Measurements from ENCODE around the gene SARS2.
"Not testable (repeated sequence)": the region's sequence is repeated elsewhere in the genome, so short reads cannot be mapped to it uniquely, and the experiment has no call there.

SARS2 gene

DNA sequence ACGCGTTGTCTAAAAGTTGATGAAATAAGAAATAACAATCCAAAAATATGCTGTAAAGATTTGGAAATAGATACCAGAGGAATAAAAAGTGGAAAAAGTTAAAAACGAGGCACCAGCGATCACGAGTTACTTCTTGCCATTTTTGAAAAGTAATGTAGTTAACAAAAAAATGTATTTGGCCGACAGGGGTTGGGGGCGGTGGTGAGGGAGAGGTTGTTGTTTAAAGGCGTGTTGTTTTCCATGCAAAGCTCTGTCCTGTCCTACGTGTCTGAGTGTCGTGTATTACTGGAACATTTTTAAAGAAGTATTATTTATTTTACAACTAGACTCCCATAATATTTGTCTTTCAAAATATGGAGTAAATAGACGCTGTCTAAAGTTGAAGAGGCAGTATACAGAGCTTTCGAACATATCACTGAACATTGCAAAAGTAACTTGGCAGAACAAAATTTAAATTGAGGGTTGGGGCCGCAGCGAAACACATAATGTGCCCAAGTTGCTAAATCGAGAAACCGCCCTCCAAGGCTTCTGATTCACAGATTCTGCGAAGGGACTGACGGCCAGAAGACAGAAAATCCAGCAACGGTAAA lies 44.2 kb upstream of the SARS2 start:
- Histone ChIP-seq H3K27me3 (replicated peaks in 2 of 5; ENCODE audit: control insufficient read depth in 4 of 5, insufficient read depth in 5 of 5, low read length in 4 of 5) (peaks cover 0 to 22% (median 7%) of the 10 kb centered on the region in 5 experiments), H3K36me3 (ENCODE audit: control insufficient read depth in 4 of 4, insufficient read depth in 4 of 4, low read length in 3 of 4) (no peaks in the 10 kb centered on the region), H3K4me3 (ENCODE audit: control insufficient read depth in 1 of 7, extremely low read depth in 1 of 7, insufficient read depth in 4 of 7, low read depth in 2 of 7, low read length in 6 of 7) (peak overlapping the region in 2 of 7 experiments; percentile 59), H3K4me1 (ENCODE audit: control extremely low read depth in 1 of 4, control insufficient read depth in 4 of 4, insufficient read depth in 4 of 4, low read length in 3 of 4) (peaks cover 0 to 21% (median 14%) of the 10 kb centered on the region in 4 experiments), H3K27ac (ENCODE audit: insufficient read depth in 1 of 2, low read depth in 1 of 2, low read length in 2 of 2, poor library complexity in 1 of 2, severe bottlenecking in 2 of 2) (no peak overlapping the region), H3K9me3 (ENCODE audit: control extremely low read depth in 1 of 5, control insufficient read depth in 4 of 5, insufficient read depth in 2 of 5, low read depth in 1 of 5, low read length in 4 of 5) (no peaks in the 10 kb centered on the region)
- WGBS (ENCODE audit: insufficient coverage), result 84% methylated on average over 14 of the region's 19 CpGs
- ChIA-PET POLR2A (no interaction called here), CTCF (no interaction called here)
- DNase-seq, result no peak

DNA sequence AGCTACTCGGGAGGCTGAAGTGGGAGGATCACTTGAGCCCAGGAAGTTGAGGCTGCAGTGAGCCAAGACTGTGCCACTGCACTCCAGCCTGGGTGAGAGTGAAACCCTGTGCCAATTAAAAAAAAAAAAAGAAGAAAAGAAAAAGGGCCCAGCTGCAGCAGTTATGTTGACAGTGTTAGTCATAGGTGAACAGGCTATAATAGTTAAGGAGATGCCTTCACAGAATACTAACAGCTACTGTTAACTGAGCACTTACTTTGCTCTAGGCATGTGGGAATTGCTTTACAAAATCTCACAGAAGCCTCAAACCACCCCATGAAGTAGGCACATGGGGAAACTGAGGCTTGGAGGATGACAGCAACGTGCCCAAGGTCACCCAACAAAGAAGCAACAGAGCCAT lies 41.1 kb upstream of the SARS2 start:
- no peak overlapping the region for H3K4me3 ChIP-seq (ENCODE audit: control insufficient read depth in 1 of 7, extremely low read depth in 1 of 7, insufficient read depth in 4 of 7, low read depth in 2 of 7, low read length in 6 of 7)
- H3K27ac ChIP-seq (ENCODE audit: insufficient read depth in 1 of 2, low read depth in 1 of 2, low read length in 2 of 2, poor library complexity in 1 of 2, severe bottlenecking in 2 of 2), result no peak overlapping the region
- H3K4me1 ChIP-seq (ENCODE audit: control extremely low read depth in 1 of 4, control insufficient read depth in 4 of 4, insufficient read depth in 4 of 4, low read length in 3 of 4), result peaks cover 0 to 11% (median 5%) of the 10 kb centered on the region in 4 experiments
- H3K36me3 ChIP-seq (ENCODE audit: control insufficient read depth in 4 of 4, insufficient read depth in 4 of 4, low read length in 3 of 4), result no peaks in the 10 kb centered on the region
- no peak for DNase-seq
- ChIA-PET POLR2A (no interaction called here), CTCF (interaction anchor here (1.3 kb wide), 1 partner anchor 9 kb away, joined by 3 read pairs; no protein-coding TSS in a partner anchor)
- H3K9me3 ChIP-seq (ENCODE audit: control extremely low read depth in 1 of 5, control insufficient read depth in 4 of 5, insufficient read depth in 2 of 5, low read depth in 1 of 5, low read length in 4 of 5), result no peaks in the 10 kb centered on the region
- 100% methylated on average over 1 of the region's 2 CpGs for WGBS (ENCODE audit: insufficient coverage)
- peaks cover 0 to 21% (median 7%) of the 10 kb centered on the region in 5 experiments for H3K27me3 ChIP-seq (replicated peaks in 2 of 5; ENCODE audit: control insufficient read depth in 4 of 5, insufficient read depth in 5 of 5, low read length in 4 of 5)

DNA sequence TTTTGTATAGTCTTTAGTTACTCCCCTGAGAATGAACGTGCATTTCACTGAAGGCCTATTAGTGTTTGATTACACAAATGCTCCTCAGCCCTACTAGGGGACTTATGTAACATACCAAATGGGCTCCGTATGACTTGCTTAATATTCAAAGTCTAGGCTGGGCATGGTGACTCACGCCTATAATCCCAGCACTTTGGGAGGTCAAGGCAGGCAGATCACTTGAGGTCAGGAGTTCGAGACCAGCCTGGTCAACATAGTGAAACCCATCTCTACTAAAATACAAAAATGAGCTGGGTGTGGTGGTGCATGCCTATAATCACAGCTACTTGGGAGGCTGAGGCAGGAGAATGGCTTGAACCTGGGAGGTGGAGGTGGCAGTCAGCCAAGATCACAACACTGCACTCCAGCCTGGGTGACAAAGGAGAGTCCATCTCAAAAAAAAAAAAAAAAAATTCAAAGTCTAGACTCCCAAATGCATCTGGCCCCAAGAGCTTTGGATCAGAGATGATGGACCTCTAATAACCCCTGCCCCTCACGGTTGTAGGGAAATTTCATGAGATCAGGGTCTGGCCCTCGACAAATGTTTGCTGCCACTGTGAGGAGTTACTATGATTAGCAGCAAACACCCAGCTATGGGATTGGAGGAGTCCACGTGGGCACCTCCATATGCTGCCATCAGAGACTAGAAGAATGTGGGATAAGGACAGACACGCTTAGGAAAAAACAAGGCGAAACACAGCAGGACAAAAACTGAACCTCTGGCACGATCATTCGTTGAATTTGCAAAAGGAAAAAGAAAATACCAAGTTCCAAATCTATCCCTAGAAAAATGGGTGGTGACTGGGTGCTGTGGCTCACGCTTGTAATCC lies 40.3 kb upstream of the SARS2 start:
- WGBS (ENCODE audit: insufficient coverage), result 95% methylated on average over 10 of the region's 12 CpGs
- ChIA-PET CTCF (interaction anchor here (0.9 to 1.3 kb wide), 3 partner anchors 8 to 15 kb away, joined by 3 read pairs; no protein-coding TSS in a partner anchor), POLR2A (no interaction called here)
- H3K27ac ChIP-seq (ENCODE audit: insufficient read depth in 1 of 2, low read depth in 1 of 2, low read length in 2 of 2, poor library complexity in 1 of 2, severe bottlenecking in 2 of 2), result no peak overlapping the region
- peaks cover 0 to 15% (median 5%) of the 10 kb centered on the region in 5 experiments for H3K27me3 ChIP-seq (replicated peaks in 2 of 5; ENCODE audit: control insufficient read depth in 4 of 5, insufficient read depth in 5 of 5, low read length in 4 of 5)
- no peaks in the 10 kb centered on the region for H3K36me3 ChIP-seq (ENCODE audit: control insufficient read depth in 4 of 4, insufficient read depth in 4 of 4, low read length in 3 of 4)
- H3K4me3 ChIP-seq (ENCODE audit: control insufficient read depth in 1 of 7, extremely low read depth in 1 of 7, insufficient read depth in 4 of 7, low read depth in 2 of 7, low read length in 6 of 7), result no peak overlapping the region
- no peaks in the 10 kb centered on the region for H3K9me3 ChIP-seq (ENCODE audit: control extremely low read depth in 1 of 5, control insufficient read depth in 4 of 5, insufficient read depth in 2 of 5, low read depth in 1 of 5, low read length in 4 of 5)
- H3K4me1 ChIP-seq (ENCODE audit: control extremely low read depth in 1 of 4, control insufficient read depth in 4 of 4, insufficient read depth in 4 of 4, low read length in 3 of 4), result peaks cover 0 to 9% (median 4%) of the 10 kb centered on the region in 4 experiments
- no peak for DNase-seq

DNA sequence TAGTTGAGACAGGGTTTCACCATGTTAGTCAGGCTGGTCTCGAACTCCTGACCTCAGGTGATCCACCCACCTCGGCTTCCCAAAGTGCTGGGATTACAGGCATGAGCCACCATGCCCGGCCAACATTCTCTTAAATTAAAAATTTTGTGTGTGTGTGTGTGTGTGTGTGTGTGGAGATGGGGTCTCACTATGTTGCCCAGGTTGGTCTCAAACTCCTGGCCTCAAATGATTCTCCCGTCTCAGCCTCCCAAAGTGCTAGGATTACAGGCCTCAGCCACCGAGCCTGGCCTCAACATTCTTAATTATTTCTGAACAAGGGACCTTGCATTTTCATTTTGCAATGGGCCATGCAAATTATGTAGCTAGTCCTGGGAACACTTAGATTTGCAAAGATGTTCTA lies 35.6 kb upstream of the SARS2 start:
- ChIA-PET CTCF (interaction anchor here (0.6 to 1.0 kb wide), 3 partner anchors 10 to 109 kb away, joined by 3 to 4 read pairs (median 3); no protein-coding TSS in a partner anchor), POLR2A (interaction anchor here (0.5 kb wide), 1 partner anchor 131 kb away, joined by 4 read pairs; no protein-coding TSS in a partner anchor)
- not testable (repeated sequence) for H3K4me3 ChIP-seq (ENCODE audit: control insufficient read depth in 1 of 7, extremely low read depth in 1 of 7, insufficient read depth in 4 of 7, low read depth in 2 of 7, low read length in 6 of 7); H3K27ac ChIP-seq (ENCODE audit: insufficient read depth in 1 of 2, low read depth in 1 of 2, low read length in 2 of 2, poor library complexity in 1 of 2, severe bottlenecking in 2 of 2); DNase-seq; H3K4me1 ChIP-seq (ENCODE audit: control extremely low read depth in 1 of 4, control insufficient read depth in 4 of 4, insufficient read depth in 4 of 4, low read length in 3 of 4); H3K27me3 ChIP-seq (replicated peaks in 2 of 5; ENCODE audit: control insufficient read depth in 4 of 5, insufficient read depth in 5 of 5, low read length in 4 of 5); H3K36me3 ChIP-seq (ENCODE audit: control insufficient read depth in 4 of 4, insufficient read depth in 4 of 4, low read length in 3 of 4); H3K9me3 ChIP-seq (ENCODE audit: control extremely low read depth in 1 of 5, control insufficient read depth in 4 of 5, insufficient read depth in 2 of 5, low read depth in 1 of 5, low read length in 4 of 5)
- WGBS (ENCODE audit: insufficient coverage), result 100% methylated on average over 1 of the region's 5 CpGs

DNA sequence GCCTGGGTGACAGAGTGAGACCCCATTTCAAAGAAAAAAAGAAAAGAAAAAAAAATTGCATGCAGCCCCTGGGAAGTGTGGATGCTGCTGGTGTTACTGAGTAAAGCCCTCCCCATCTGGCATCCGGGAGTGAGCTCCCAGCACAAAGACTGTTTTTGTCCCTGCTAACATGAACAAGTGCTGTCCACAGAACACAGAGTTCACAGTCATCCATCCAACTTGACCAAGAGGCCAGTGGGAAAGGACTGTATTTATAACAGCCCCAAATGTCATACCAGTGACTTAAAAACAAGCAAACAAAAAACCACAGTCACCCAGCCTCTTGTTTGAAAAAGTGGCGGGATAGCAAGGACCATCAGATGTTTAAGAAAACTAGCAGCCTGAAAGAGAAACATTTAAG lies 34.2 kb upstream of the SARS2 start:
- H3K36me3 ChIP-seq (ENCODE audit: control insufficient read depth in 4 of 4, insufficient read depth in 4 of 4, low read length in 3 of 4), result no peaks in the 10 kb centered on the region
- no peaks in the 10 kb centered on the region for H3K27me3 ChIP-seq (replicated peaks in 2 of 5; ENCODE audit: control insufficient read depth in 4 of 5, insufficient read depth in 5 of 5, low read length in 4 of 5)
- no peaks in the 10 kb centered on the region for H3K9me3 ChIP-seq (ENCODE audit: control extremely low read depth in 1 of 5, control insufficient read depth in 4 of 5, insufficient read depth in 2 of 5, low read depth in 1 of 5, low read length in 4 of 5)
- peaks cover 0 to 3% (median 0%) of the 10 kb centered on the region in 4 experiments for H3K4me1 ChIP-seq (ENCODE audit: control extremely low read depth in 1 of 4, control insufficient read depth in 4 of 4, insufficient read depth in 4 of 4, low read length in 3 of 4)
- H3K4me3 ChIP-seq (ENCODE audit: control insufficient read depth in 1 of 7, extremely low read depth in 1 of 7, insufficient read depth in 4 of 7, low read depth in 2 of 7, low read length in 6 of 7), result no peak overlapping the region
- H3K27ac ChIP-seq (ENCODE audit: insufficient read depth in 1 of 2, low read depth in 1 of 2, low read length in 2 of 2, poor library complexity in 1 of 2, severe bottlenecking in 2 of 2), result no peak overlapping the region
- POLR2A ChIA-PET, result no interaction called here
- no peak for DNase-seq
- CTCF ChIA-PET, result no interaction called here
- 100% methylated on average over 1 of the region's 2 CpGs for WGBS (ENCODE audit: insufficient coverage)

DNA sequence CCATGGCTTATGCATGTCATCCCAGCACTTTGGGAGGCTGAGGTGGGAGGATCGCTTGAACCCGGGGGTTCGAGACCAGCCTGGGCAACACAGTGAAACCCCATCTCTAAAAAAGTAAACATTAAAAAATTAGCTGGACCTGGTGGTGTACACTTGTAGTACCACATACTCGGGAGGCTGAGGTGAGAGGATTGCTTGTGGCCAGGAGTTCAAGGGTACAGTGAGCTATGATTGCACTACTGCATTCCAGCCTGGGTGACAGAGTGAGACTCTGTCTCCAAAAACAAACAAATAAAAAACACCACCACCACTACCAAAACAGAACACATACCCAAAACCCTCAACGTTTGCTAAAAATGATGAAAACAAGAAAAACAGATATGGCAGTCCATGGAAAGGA lies 29.1 kb upstream of the SARS2 start:
- peaks cover 0 to 3% (median 0%) of the 10 kb centered on the region in 4 experiments for H3K4me1 ChIP-seq (ENCODE audit: control extremely low read depth in 1 of 4, control insufficient read depth in 4 of 4, insufficient read depth in 4 of 4, low read length in 3 of 4)
- H3K36me3 ChIP-seq (ENCODE audit: control insufficient read depth in 4 of 4, insufficient read depth in 4 of 4, low read length in 3 of 4), result no peaks in the 10 kb centered on the region
- H3K4me3 ChIP-seq (ENCODE audit: control insufficient read depth in 1 of 7, extremely low read depth in 1 of 7, insufficient read depth in 4 of 7, low read depth in 2 of 7, low read length in 6 of 7), result no peak overlapping the region
- WGBS (ENCODE audit: insufficient coverage), result 100% methylated on average over 3 of the region's 5 CpGs
- no peaks in the 10 kb centered on the region for H3K9me3 ChIP-seq (ENCODE audit: control extremely low read depth in 1 of 5, control insufficient read depth in 4 of 5, insufficient read depth in 2 of 5, low read depth in 1 of 5, low read length in 4 of 5)
- ChIA-PET POLR2A (no interaction called here), CTCF (interaction anchor here (0.8 to 1.5 kb wide), 4 partner anchors 9 to 78 kb away, joined by 3 to 4 read pairs (median 3); no protein-coding TSS in a partner anchor)
- no peak overlapping the region for H3K27ac ChIP-seq (ENCODE audit: insufficient read depth in 1 of 2, low read depth in 1 of 2, low read length in 2 of 2, poor library complexity in 1 of 2, severe bottlenecking in 2 of 2)
- no peaks in the 10 kb centered on the region for H3K27me3 ChIP-seq (replicated peaks in 2 of 5; ENCODE audit: control insufficient read depth in 4 of 5, insufficient read depth in 5 of 5, low read length in 4 of 5)
- DNase-seq, result no peak

DNA sequence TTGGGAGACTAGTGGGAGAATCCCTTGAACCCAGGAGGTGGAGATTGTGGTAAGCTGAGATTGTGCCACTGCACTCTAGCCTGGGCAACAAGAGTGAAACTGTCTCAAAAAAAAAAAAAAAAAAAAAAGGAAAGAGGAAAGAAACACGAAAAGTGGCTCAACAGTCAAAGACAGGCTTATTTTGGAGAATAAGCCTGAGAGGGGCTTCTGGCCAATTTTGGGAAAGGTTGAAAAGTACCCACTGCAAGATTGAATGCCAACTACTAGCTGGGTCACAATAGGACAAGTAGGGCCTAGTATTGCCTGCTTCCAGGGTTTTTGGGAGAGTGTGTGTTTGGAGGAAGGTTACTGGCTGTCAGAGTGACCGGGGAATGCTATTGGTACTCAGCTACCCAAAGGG lies 27.7 kb upstream of the SARS2 start:
- H3K36me3 ChIP-seq (ENCODE audit: control insufficient read depth in 4 of 4, insufficient read depth in 4 of 4, low read length in 3 of 4), result no peaks in the 10 kb centered on the region
- no peak overlapping the region for H3K27ac ChIP-seq (ENCODE audit: insufficient read depth in 1 of 2, low read depth in 1 of 2, low read length in 2 of 2, poor library complexity in 1 of 2, severe bottlenecking in 2 of 2)
- H3K4me3 ChIP-seq (ENCODE audit: control insufficient read depth in 1 of 7, extremely low read depth in 1 of 7, insufficient read depth in 4 of 7, low read depth in 2 of 7, low read length in 6 of 7), result no peak overlapping the region
- WGBS (ENCODE audit: insufficient coverage), result 100% methylated on average over 1 of the region's 2 CpGs
- no peaks in the 10 kb centered on the region for H3K27me3 ChIP-seq (replicated peaks in 2 of 5; ENCODE audit: control insufficient read depth in 4 of 5, insufficient read depth in 5 of 5, low read length in 4 of 5)
- ChIA-PET POLR2A (no interaction called here), CTCF (no interaction called here)
- DNase-seq, result no peak
- peaks cover 0 to 3% (median 0%) of the 10 kb centered on the region in 4 experiments for H3K4me1 ChIP-seq (ENCODE audit: control extremely low read depth in 1 of 4, control insufficient read depth in 4 of 4, insufficient read depth in 4 of 4, low read length in 3 of 4)
- H3K9me3 ChIP-seq (ENCODE audit: control extremely low read depth in 1 of 5, control insufficient read depth in 4 of 5, insufficient read depth in 2 of 5, low read depth in 1 of 5, low read length in 4 of 5), result no peaks in the 10 kb centered on the region
